Mucosa of stomach (tissue), 1 donor: ENCODE measurements around the gene SRP54.
"Not testable (repeated sequence)": the region's sequence is repeated elsewhere in the genome, so short reads cannot be mapped to it uniquely, and the experiment has no call there.

Source experiments
- H3K27me3 ChIP-seq: one replicate; pipeline ENCODE4 v1.7.0; 2013; ENCODE audit warnings: mild to moderate bottlenecking, low read length; ENCODE audit not compliant: control insufficient read depth, insufficient read depth
- H3K36me3 ChIP-seq: one replicate; pipeline ENCODE4 v1.7.0; 2013; ENCODE audit warnings: low read length; ENCODE audit not compliant: control insufficient read depth, insufficient read depth
- H3K4me1 ChIP-seq: one replicate; pipeline ENCODE4 v1.7.0; 2013; ENCODE audit warnings: mild to moderate bottlenecking, low read length; ENCODE audit not compliant: control insufficient read depth, insufficient read depth
- H3K4me3 ChIP-seq: one replicate; pipeline ENCODE4 v1.7.0; 2013; ENCODE audit warnings: low read length
- H3K9ac ChIP-seq: one replicate; pipeline ENCODE4 v1.7.0; 2013; ENCODE audit warnings: mild to moderate bottlenecking, low read length, moderate library complexity
- H3K9me3 ChIP-seq: one replicate; pipeline ENCODE4 v1.7.0; 2013; ENCODE audit warnings: mild to moderate bottlenecking, low read length, moderate library complexity; ENCODE audit not compliant: control insufficient read depth
- donor health status: Pancreatic carcinoma.

SRP54 gene

GRCh38 chr14:35052637-35053036 is 69.8 kb downstream of the SRP54 start:
- H3K9me3 ChIP-seq: no peaks in the 10 kb centered on the region
- H3K27me3 ChIP-seq: no peaks in the 10 kb centered on the region
- no peaks in the 10 kb centered on the region for H3K36me3 ChIP-seq
- H3K4me1 ChIP-seq: peaks cover 5% of the 10 kb centered on the region
- H3K4me3 ChIP-seq: no peak overlapping the region
- no peak overlapping the region for H3K9ac ChIP-seq

- H3K9me3 ChIP-seq, H3K4me3 ChIP-seq, H3K9ac ChIP-seq, H3K36me3 ChIP-seq, H3K27me3 ChIP-seq, H3K4me1 ChIP-seq: not testable (repeated sequence)
Observed at GRCh38 chr14:35061113-35061791, 78.5 kb downstream of the SRP54 start.

DNA sequence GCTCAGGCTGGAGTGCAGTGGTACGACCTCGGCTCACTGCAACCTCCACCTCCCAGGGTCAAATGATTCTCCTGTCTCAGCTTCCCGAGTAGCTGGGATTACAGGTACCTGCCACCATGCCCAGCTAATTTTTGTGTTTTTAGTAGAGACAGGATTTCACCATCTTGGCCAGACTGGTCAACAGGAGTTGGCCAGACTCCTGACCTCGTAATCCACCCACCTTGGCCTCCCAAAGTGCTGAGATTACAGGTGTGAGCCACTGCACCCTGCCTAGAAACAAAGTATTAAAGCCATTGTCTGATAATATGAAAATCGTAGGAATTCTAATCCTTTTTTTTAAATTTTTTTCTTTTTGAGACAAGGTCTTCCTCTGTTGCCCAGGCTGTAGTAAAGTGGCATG is 82.9 kb downstream of the SRP54 start:
- not testable (repeated sequence) for H3K4me3 ChIP-seq, H3K9me3 ChIP-seq, H3K27me3 ChIP-seq, H3K9ac ChIP-seq, H3K4me1 ChIP-seq, H3K36me3 ChIP-seq

DNA sequence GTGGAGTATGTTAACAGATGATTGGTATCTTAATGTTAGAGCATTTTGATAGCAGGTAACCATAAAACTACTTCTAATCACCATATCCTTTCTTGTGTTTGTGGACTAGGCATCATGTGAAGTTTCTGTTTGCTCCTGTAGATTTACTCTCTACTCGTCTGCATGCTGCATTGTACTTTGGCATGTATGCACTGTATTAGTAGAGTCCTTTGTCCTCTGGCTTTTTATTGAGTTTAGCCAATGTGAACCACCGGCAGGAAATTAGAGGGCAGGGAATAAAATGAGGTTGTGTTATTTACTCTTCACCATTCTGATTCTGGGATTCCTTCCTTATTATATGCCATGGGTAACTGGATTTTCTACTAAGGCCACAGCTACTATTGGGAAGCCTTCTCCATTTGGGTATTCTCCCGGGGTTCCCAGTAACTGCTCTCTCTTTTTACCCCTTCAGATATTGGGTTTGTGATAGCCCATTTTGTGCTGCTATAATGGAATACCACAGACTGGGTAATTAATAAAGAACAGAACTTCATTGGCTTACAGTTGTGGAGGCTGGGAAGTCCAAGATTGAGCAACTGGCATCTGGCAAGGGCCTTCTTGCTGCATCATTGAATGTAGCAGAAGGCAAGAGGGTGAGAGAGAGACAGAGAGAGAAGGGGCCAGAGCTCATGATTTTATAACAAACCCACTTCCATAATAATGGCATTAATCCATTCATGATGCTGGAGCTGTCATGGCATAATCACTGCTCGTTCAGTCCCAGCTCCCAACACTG is 85.6 kb downstream of the SRP54 start:
- Histone ChIP-seq H3K4me1 (no peaks in the 10 kb centered on the region), H3K9ac (no peak overlapping the region), H3K9me3 (no peaks in the 10 kb centered on the region), H3K27me3 (no peaks in the 10 kb centered on the region), H3K36me3 (no peaks in the 10 kb centered on the region), H3K4me3 (no peak overlapping the region)

- H3K36me3 ChIP-seq: no peaks in the 10 kb centered on the region
Observed at GRCh38 chr14:35072226-35072625, 89.4 kb downstream of the SRP54 start.

GRCh38 chr14:35073486-35073885 is 90.7 kb downstream of the SRP54 start:
- Histone ChIP-seq H3K4me1 (no peaks in the 10 kb centered on the region), H3K9ac (no peak overlapping the region), H3K9me3 (no peaks in the 10 kb centered on the region), H3K27me3 (no peaks in the 10 kb centered on the region), H3K36me3 (no peaks in the 10 kb centered on the region), H3K4me3 (no peak overlapping the region)

More at GRCh38 chr14:35072226-35072625, 89.4 kb downstream of the SRP54 start:
- Histone ChIP-seq H3K27me3 (no peaks in the 10 kb centered on the region), H3K4me1 (no peaks in the 10 kb centered on the region), H3K9ac (no peak overlapping the region), H3K9me3 (no peaks in the 10 kb centered on the region), H3K4me3 (no peak overlapping the region)

GRCh38 chr14:35078082-35078481 is 95.3 kb downstream of the SRP54 start:
- H3K9ac ChIP-seq: no peak overlapping the region

More at GRCh38 chr14:35078082-35078481, 95.3 kb downstream of the SRP54 start:
- Histone ChIP-seq H3K4me1 (no peaks in the 10 kb centered on the region), H3K9me3 (no peaks in the 10 kb centered on the region), H3K4me3 (no peak overlapping the region), H3K36me3 (no peaks in the 10 kb centered on the region), H3K27me3 (no peaks in the 10 kb centered on the region)
